Measurements from ENCODE around the gene PRADC1. TPM values are rescaled to one million over a fixed set of nuclear protein-coding genes. Genes with fewer than 3 reads are reported as not detected.

PRADC1 gene
- total and polyA plus RNA-seq, 2 donors (not counting 1 experiment from before 2014, with no cell fraction given): 2.3 to 4.6 TPM

GRCh38 chr2:73256618-73256922 is 23.5 kb upstream of the PRADC1 start:
- H3K27me3 ChIP-seq (replicated peaks in 1 of 4; ENCODE audit: control extremely low read depth in 1 of 4, control insufficient read depth in 3 of 4, insufficient read depth in 4 of 4, low read length in 3 of 4): no peaks in the 10 kb centered on the region
- Mint-ChIP-seq H3K4me1 (no peaks in the 10 kb centered on the region), H3K27me3 (no peaks in the 10 kb centered on the region), H3K9me3 (ENCODE audit: insufficient read depth) (no peaks in the 10 kb centered on the region), H3K27ac (peak overlapping the region; percentile 44), H3K4me3 (no peak overlapping the region)
- H3K27ac ChIP-seq (ENCODE audit: low read length in 2 of 2): no peak overlapping the region
- H3K79me2 ChIP-seq (ENCODE audit: control insufficient read depth, insufficient read depth, low read length): no peaks in the 10 kb centered on the region
- ChIA-PET CTCF (interaction anchor here (1.5 kb wide), 1 partner anchor 32 kb away, joined by 3 read pairs; no protein-coding TSS in a partner anchor), POLR2A (no interaction called here)
- intact Hi-C loops (cut with micrococcal nuclease): no loop called here
- no peaks in the 10 kb centered on the region for H3K4me1 ChIP-seq (ENCODE audit: control insufficient read depth in 2 of 2, insufficient read depth in 2 of 2, low read length in 2 of 2)
- DNase-seq (no peak), ATAC-seq (ENCODE audit: low read depth) (no peak)
- no peak for TF ChIP-seq EZH2 (IDR thresholded peaks at IDR 0.05; ENCODE audit: borderline replicate concordance, insufficient read depth, low read depth, low read length, poor library complexity, severe bottlenecking)
- TF ChIP-seq, protein P1, sequence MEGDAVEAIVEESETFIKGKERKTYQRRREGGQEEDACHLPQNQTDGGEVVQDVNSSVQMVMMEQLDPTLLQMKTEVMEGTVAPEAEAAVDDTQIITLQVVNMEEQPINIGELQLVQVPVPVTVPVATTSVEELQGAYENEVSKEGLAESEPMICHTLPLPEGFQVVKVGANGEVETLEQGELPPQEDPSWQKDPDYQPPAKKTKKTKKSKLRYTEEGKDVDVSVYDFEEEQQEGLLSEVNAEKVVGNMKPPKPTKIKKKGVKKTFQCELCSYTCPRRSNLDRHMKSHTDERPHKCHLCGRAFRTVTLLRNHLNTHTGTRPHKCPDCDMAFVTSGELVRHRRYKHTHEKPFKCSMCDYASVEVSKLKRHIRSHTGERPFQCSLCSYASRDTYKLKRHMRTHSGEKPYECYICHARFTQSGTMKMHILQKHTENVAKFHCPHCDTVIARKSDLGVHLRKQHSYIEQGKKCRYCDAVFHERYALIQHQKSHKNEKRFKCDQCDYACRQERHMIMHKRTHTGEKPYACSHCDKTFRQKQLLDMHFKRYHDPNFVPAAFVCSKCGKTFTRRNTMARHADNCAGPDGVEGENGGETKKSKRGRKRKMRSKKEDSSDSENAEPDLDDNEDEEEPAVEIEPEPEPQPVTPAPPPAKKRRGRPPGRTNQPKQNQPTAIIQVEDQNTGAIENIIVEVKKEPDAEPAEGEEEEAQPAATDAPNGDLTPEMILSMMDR (IDR thresholded peaks at IDR 0.05): no peak
- H3K36me3 ChIP-seq (replicated peaks in 1 of 2; ENCODE audit: control extremely low read depth in 1 of 2, control insufficient read depth in 1 of 2, extremely low read depth in 1 of 2, insufficient read depth in 2 of 2, low read length in 1 of 2): peaks cover 0 to 44% of the 10 kb centered on the region in 2 experiments
- H2AFZ ChIP-seq (ENCODE audit: insufficient read depth, low read depth, low read length, poor library complexity, severe bottlenecking): no peak overlapping the region
- H3K9ac ChIP-seq (ENCODE audit: low read length): no peak overlapping the region
- H3K4me2 ChIP-seq (replicated peaks; ENCODE audit: low read depth, low read length, poor library complexity, severe bottlenecking): no peak overlapping the region
- H3K4me3 ChIP-seq (ENCODE audit: control extremely low read depth in 1 of 5, extremely low read depth in 1 of 5, insufficient read depth in 1 of 5, low read depth in 2 of 5, low read length in 4 of 5): no peak overlapping the region
- H4K20me1 ChIP-seq (ENCODE audit: control insufficient read depth, insufficient read depth, low read length, poor library complexity, severe bottlenecking): peaks cover 4% of the 10 kb centered on the region
- H3K9me3 ChIP-seq (ENCODE audit: control extremely low read depth in 1 of 3, control insufficient read depth in 2 of 3, insufficient read depth in 1 of 3, low read length in 2 of 3): no peaks in the 10 kb centered on the region
- no CpG with 5 or more reads among the region's 1 CpG for WGBS (ENCODE audit: insufficient coverage)

GRCh38 chr2:73255907-73256617 is 23.0 kb upstream of the PRADC1 start:
- 100% methylated on average over 2 of the region's 5 CpGs for WGBS (ENCODE audit: insufficient coverage)
- ChIA-PET CTCF (interaction anchor here (1.5 kb wide), 1 partner anchor 32 kb away, joined by 3 read pairs; no protein-coding TSS in a partner anchor), POLR2A (no interaction called here)
- Histone ChIP-seq H3K36me3 (replicated peaks in 1 of 2; ENCODE audit: control extremely low read depth in 1 of 2, control insufficient read depth in 1 of 2, extremely low read depth in 1 of 2, insufficient read depth in 2 of 2, low read length in 1 of 2) (peaks cover 0 to 45% of the 10 kb centered on the region in 2 experiments), H3K4me3 (ENCODE audit: control extremely low read depth in 1 of 5, extremely low read depth in 1 of 5, insufficient read depth in 1 of 5, low read depth in 2 of 5, low read length in 4 of 5) (no peak overlapping the region), H3K79me2 (ENCODE audit: control insufficient read depth, insufficient read depth, low read length) (no peaks in the 10 kb centered on the region), H3K4me1 (ENCODE audit: control insufficient read depth in 2 of 2, insufficient read depth in 2 of 2, low read length in 2 of 2) (no peaks in the 10 kb centered on the region), H4K20me1 (ENCODE audit: control insufficient read depth, insufficient read depth, low read length, poor library complexity, severe bottlenecking) (peaks cover 4% of the 10 kb centered on the region), H3K27ac (ENCODE audit: low read length in 2 of 2) (no peak overlapping the region), H3K4me2 (replicated peaks; ENCODE audit: low read depth, low read length, poor library complexity, severe bottlenecking) (no peak overlapping the region), H3K9me3 (ENCODE audit: control extremely low read depth in 1 of 3, control insufficient read depth in 2 of 3, insufficient read depth in 1 of 3, low read length in 2 of 3) (no peaks in the 10 kb centered on the region), H2AFZ (ENCODE audit: insufficient read depth, low read depth, low read length, poor library complexity, severe bottlenecking) (no peak overlapping the region), H3K27me3 (replicated peaks in 1 of 4; ENCODE audit: control extremely low read depth in 1 of 4, control insufficient read depth in 3 of 4, insufficient read depth in 4 of 4, low read length in 3 of 4) (no peaks in the 10 kb centered on the region), H3K9ac (ENCODE audit: low read length) (no peak overlapping the region)
- H3K27me3 Mint-ChIP-seq: no peaks in the 10 kb centered on the region
- no peak overlapping the region for H3K4me3 Mint-ChIP-seq
- no peaks in the 10 kb centered on the region for H3K4me1 Mint-ChIP-seq
- intact Hi-C loops (cut with micrococcal nuclease): no loop called here
- TF ChIP-seq, protein P1 (IDR thresholded peaks at IDR 0.05): no peak
- no peak for TF ChIP-seq EZH2 (IDR thresholded peaks at IDR 0.05; ENCODE audit: borderline replicate concordance, insufficient read depth, low read depth, low read length, poor library complexity, severe bottlenecking)
- H3K9me3 Mint-ChIP-seq (ENCODE audit: insufficient read depth): no peaks in the 10 kb centered on the region
- ATAC-seq (ENCODE audit: low read depth): peak; percentile 14
- no peak for DNase-seq
- H3K27ac Mint-ChIP-seq: no peak overlapping the region

Measured in B cell (primary cell).